Astrocyte (in vitro differentiated cells and primary cell): ENCODE results near the gene BET1. TPM values are rescaled to one million over a fixed set of nuclear protein-coding genes. Genes with fewer than 3 reads are reported as not detected.
"Not testable (repeated sequence)": the region's sequence is repeated elsewhere in the genome, so short reads cannot be mapped to it uniquely, and the experiment has no call there.

Experiments used
- DNase-seq: peaks from one replicate; pipeline ENCODE4 v3.0.0-alpha.2; 2010; ENCODE audit warnings: low read depth
- FAIRE-seq: peaks from 2 replicates; lab custom pipeline; 2011; peaks lifted over from hg19 to GRCh38; lab: Jason Lieb, UNC
- H2AFZ ChIP-seq: 2 replicates; pipeline ENCODE4 v1.6.0; 2012; ENCODE audit warnings: low read depth, low read length, inconsistent platforms
- H3K27ac ChIP-seq: 2 replicates; pipeline ENCODE4 v1.5.1; 2011; ENCODE audit warnings: low read depth, low read length, inconsistent platforms
- H3K27me3 ChIP-seq: 2 replicates; pipeline ENCODE4 v1.6.0; 2011; ENCODE audit warnings: low read length, inconsistent platforms; ENCODE audit not compliant: insufficient read depth
- H3K36me3 ChIP-seq: 2 replicates; pipeline ENCODE4 v1.5.1; 2011; ENCODE audit warnings: low read length, inconsistent platforms; ENCODE audit not compliant: insufficient read depth
- H3K4me1 ChIP-seq: 2 replicates; pipeline ENCODE4 v1.5.1; 2011; ENCODE audit warnings: low read length, inconsistent platforms; ENCODE audit not compliant: insufficient read depth
- H3K4me2 ChIP-seq: 2 replicates; pipeline ENCODE4 v1.6.0; 2012; ENCODE audit warnings: low read length, inconsistent platforms
- H3K4me3 ChIP-seq: 2 replicates; pipeline ENCODE4 v1.5.1; 2011; ENCODE audit warnings: low read depth, mild to moderate bottlenecking, low read length, inconsistent platforms; ENCODE audit not compliant: insufficient read depth
- H3K79me2 ChIP-seq: 2 replicates; pipeline ENCODE4 v1.6.0; 2012; ENCODE audit warnings: mild to moderate bottlenecking, low read length, inconsistent platforms; ENCODE audit not compliant: insufficient read depth
- H3K9ac ChIP-seq: 2 replicates; pipeline ENCODE4 v1.6.0; 2012; ENCODE audit warnings: mild to moderate bottlenecking, low read length, inconsistent platforms
- H3K9me3 ChIP-seq: 2 replicates; pipeline ENCODE4 v1.5.1; 2012; ENCODE audit warnings: low read depth, mild to moderate bottlenecking, low read length, inconsistent platforms; ENCODE audit not compliant: insufficient read depth
- H4K20me1 ChIP-seq: 2 replicates; pipeline ENCODE4 v1.6.0; 2012; ENCODE audit warnings: low read length, inconsistent platforms; ENCODE audit not compliant: insufficient read depth
- H3K27ac Mint-ChIP-seq: one replicate; pipeline ENCODE4 v1.8.0; 2021; ENCODE audit warnings: mild to moderate bottlenecking, mixed read lengths; ENCODE audit not compliant: unreplicated experiment
- H3K27me3 Mint-ChIP-seq: one replicate; pipeline ENCODE4 v1.8.0; 2021; ENCODE audit warnings: low read depth, mixed read lengths; ENCODE audit not compliant: unreplicated experiment
- H3K36me3 Mint-ChIP-seq: one replicate; pipeline ENCODE4 v1.8.0; 2021; ENCODE audit warnings: low read depth, mixed read lengths; ENCODE audit not compliant: unreplicated experiment
- H3K4me1 Mint-ChIP-seq: one replicate; pipeline ENCODE4 v1.8.0; 2021; ENCODE audit warnings: low read depth, mixed read lengths; ENCODE audit not compliant: unreplicated experiment
- H3K4me3 Mint-ChIP-seq: one replicate; pipeline ENCODE4 v1.8.0; 2021; ENCODE audit warnings: mild to moderate bottlenecking, moderate library complexity, mixed read lengths; ENCODE audit not compliant: unreplicated experiment
- H3K9me3 Mint-ChIP-seq: one replicate; pipeline ENCODE4 v1.8.0; 2021; ENCODE audit warnings: mild to moderate bottlenecking, mixed read lengths; ENCODE audit not compliant: unreplicated experiment
- EZH2 ChIP-seq: IDR thresholded peaks from 2 replicates; pipeline ENCODE4 v1.6.1; 2012; ENCODE audit warnings: mild to moderate bottlenecking, low read length, inconsistent platforms; ENCODE audit not compliant: insufficient read depth
- total RNA-seq: library from RNA; stranded (reverse); gene quantifications from 2 replicates; pipeline ENCODE4 v1.2.1, GENCODE V29; 2021
- TF ChIP-seq, protein P1 (sequence below): IDR thresholded peaks from 2 replicates; pipeline ENCODE4 v1.5.1; 2011; ENCODE audit warnings: low read depth, mild to moderate bottlenecking, inconsistent platforms, low read length, moderate library complexity; ENCODE audit not compliant: insufficient read depth

BET1 gene
- total RNA-seq, 1 donor from 2014 or later = 37.4 TPM

DNA sequence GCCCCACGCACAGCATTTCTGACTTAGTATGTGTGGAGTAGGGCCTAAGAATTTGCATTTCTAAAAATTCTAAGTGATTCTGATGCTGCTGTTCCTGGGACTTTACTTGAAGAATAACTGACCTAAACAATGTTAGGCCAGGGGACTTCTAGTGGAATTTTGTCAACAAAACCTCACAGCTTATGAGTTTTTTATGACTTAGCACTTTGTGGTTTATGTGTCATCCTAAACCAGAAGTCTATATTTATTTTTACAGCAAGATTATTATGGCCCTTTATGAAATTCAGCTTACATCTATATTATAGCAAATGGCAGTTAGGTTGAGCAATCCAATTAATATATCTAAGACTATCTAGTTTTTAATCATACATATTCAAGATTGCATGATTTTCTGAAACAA is 24.6 kb upstream of the BET1 start:
- Histone ChIP-seq H3K36me3 (no peaks in the 10 kb centered on the region), H3K9me3 (no peaks in the 10 kb centered on the region), H2AFZ (no peak overlapping the region), H3K27ac (no peak overlapping the region), H3K4me2 (peak overlapping the region; percentile 28), H3K9ac (no peak overlapping the region), H4K20me1 (no peaks in the 10 kb centered on the region), H3K79me2 (no peaks in the 10 kb centered on the region), H3K4me3 (no peak overlapping the region), H3K27me3 (peaks cover 5% of the 10 kb centered on the region), H3K4me1 (peaks cover 4% of the 10 kb centered on the region)
- TF ChIP-seq, protein P1, sequence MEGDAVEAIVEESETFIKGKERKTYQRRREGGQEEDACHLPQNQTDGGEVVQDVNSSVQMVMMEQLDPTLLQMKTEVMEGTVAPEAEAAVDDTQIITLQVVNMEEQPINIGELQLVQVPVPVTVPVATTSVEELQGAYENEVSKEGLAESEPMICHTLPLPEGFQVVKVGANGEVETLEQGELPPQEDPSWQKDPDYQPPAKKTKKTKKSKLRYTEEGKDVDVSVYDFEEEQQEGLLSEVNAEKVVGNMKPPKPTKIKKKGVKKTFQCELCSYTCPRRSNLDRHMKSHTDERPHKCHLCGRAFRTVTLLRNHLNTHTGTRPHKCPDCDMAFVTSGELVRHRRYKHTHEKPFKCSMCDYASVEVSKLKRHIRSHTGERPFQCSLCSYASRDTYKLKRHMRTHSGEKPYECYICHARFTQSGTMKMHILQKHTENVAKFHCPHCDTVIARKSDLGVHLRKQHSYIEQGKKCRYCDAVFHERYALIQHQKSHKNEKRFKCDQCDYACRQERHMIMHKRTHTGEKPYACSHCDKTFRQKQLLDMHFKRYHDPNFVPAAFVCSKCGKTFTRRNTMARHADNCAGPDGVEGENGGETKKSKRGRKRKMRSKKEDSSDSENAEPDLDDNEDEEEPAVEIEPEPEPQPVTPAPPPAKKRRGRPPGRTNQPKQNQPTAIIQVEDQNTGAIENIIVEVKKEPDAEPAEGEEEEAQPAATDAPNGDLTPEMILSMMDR = no peak
- no peak for TF ChIP-seq EZH2
- H3K36me3 Mint-ChIP-seq = no peaks in the 10 kb centered on the region
- FAIRE-seq (peak; percentile 66), DNase-seq (peak; percentile 73)
- H3K4me3 Mint-ChIP-seq = no peak overlapping the region
- no peaks in the 10 kb centered on the region for H3K27me3 Mint-ChIP-seq
- peaks cover 7% of the 10 kb centered on the region for H3K4me1 Mint-ChIP-seq
- H3K9me3 Mint-ChIP-seq = peaks cover 4% of the 10 kb centered on the region
- H3K27ac Mint-ChIP-seq = peak overlapping the region; percentile 16

DNA sequence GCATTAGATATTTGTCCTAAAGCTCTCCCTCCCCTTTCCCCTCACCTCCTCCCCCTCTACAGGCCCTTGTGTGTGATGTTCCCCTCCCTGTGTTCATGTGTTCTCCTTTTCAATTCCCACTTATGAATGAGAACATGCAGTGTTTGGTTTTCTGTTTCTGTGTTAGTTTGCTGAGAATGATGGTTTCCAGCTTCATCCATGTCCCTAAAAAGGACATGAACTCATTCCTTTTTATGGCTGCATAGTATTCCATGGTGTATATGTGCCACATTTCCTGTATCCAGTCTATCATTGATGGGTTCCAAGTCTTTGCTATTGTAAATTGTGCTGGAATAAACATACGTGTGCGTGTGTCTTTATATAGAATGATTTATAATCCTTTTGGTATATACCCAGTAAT is 22.5 kb upstream of the BET1 start:
- not testable (repeated sequence) for H3K9ac ChIP-seq, H3K9me3 Mint-ChIP-seq, H3K4me3 Mint-ChIP-seq, H3K36me3 ChIP-seq, H3K27ac Mint-ChIP-seq, H3K4me1 ChIP-seq, H4K20me1 ChIP-seq, H3K27me3 Mint-ChIP-seq, DNase-seq, H3K27me3 ChIP-seq, H3K4me1 Mint-ChIP-seq, H3K79me2 ChIP-seq, H3K4me2 ChIP-seq, H3K4me3 ChIP-seq, H2AFZ ChIP-seq, H3K9me3 ChIP-seq, H3K36me3 Mint-ChIP-seq, FAIRE-seq, H3K27ac ChIP-seq

DNA sequence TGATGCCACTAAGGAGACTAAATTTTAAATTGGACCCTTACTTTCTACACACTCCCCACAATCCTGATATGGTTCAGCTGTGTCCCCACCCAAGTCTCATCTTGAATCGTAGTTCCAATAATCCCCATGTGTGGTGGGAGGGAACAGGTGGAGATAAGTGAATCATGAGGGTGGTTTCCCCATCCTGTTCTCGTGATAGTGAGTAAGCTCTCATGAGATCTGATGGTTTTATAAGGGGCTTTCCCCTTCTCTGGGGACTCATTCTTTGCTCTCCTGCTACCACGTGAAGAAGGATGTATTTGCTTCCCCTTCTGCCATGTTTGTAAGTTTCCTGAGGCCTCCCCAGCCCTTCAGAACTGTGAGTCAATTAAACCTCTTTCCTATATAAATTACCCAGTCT is 18.4 kb upstream of the BET1 start:
- no peak for FAIRE-seq
- H3K27me3 ChIP-seq = no peaks in the 10 kb centered on the region
- Mint-ChIP-seq H3K27ac (no peak overlapping the region), H3K27me3 (no peaks in the 10 kb centered on the region), H3K4me1 (peaks cover under 1% of the 10 kb centered on the region), H3K4me3 (no peak overlapping the region), H3K36me3 (no peaks in the 10 kb centered on the region), H3K9me3 (peaks cover 3% of the 10 kb centered on the region)
- TF ChIP-seq, protein P1 = no peak
- TF ChIP-seq EZH2 = no peak
- H3K4me1 ChIP-seq = no peaks in the 10 kb centered on the region
- H3K9ac ChIP-seq = no peak overlapping the region
- DNase-seq = no peak
- no peaks in the 10 kb centered on the region for H3K9me3 ChIP-seq
- H3K4me2 ChIP-seq = no peak overlapping the region
- no peak overlapping the region for H3K4me3 ChIP-seq
- no peaks in the 10 kb centered on the region for H3K79me2 ChIP-seq
- no peak overlapping the region for H2AFZ ChIP-seq
- no peaks in the 10 kb centered on the region for H4K20me1 ChIP-seq
- no peak overlapping the region for H3K27ac ChIP-seq
- no peaks in the 10 kb centered on the region for H3K36me3 ChIP-seq
